Uterus (tissue), 2 donors: Measurements from ENCODE around the gene FOXI1.

ENCODE experiments used
- CTCF ChIP-seq, 4 experiments: fragments of 200-600 bp in 2 of 4; fragments of 450-650 bp in 2 of 4; sonication (generic) in 2 of 4; IDR thresholded peaks; one replicate each; pipeline ENCODE4 v1.5.1; 2016 to 2019; ENCODE audit warnings: antibody characterized with exemption in 4 of 4, mild to moderate bottlenecking in 2 of 4, moderate library complexity in 1 of 4
- POLR2A ChIP-seq, 2 donors: fragments of 450-650 bp; IDR thresholded peaks; one replicate each; pipeline ENCODE4 v1.6.1; 2016; ENCODE audit warnings: antibody characterized with exemption in 2 of 2, mild to moderate bottlenecking in 1 of 2, moderate library complexity in 1 of 2

- TF ChIP-seq CTCF (IDR thresholded peaks at IDR 0.05) (no peak), POLR2A (IDR thresholded peaks at IDR 0.05) (no peak)
Measured at GRCh38 chr5:170069512-170069911, 36.2 kb upstream of the FOXI1 start.
